T-helper 1 cell treated with Interleukin-12 subunit alpha and Interleukin-12 subunit beta and Interleukin-4 antibody, amounts not matched to agents 30 μg/mL and 1 μg/mL, for 36 hours (primary cell): ENCODE data around the gene IDH1.
"Not testable (repeated sequence)": the region's sequence is repeated elsewhere in the genome, so short reads cannot be mapped to it uniquely, and the experiment has no call there.

Experiments used
- H3K27ac Mint-ChIP-seq: one replicate; pipeline ENCODE4 v1.8.0; 2021; ENCODE audit warnings: mild to moderate bottlenecking, mixed read lengths
- H3K27me3 Mint-ChIP-seq: one replicate; pipeline ENCODE4 v1.8.0; 2021; ENCODE audit warnings: low read depth, mixed read lengths
- H3K36me3 Mint-ChIP-seq: one replicate; pipeline ENCODE4 v1.8.0; 2021; ENCODE audit warnings: low read depth, mixed read lengths
- H3K4me1 Mint-ChIP-seq: one replicate; pipeline ENCODE4 v1.8.0; 2021; ENCODE audit warnings: low read depth, mixed read lengths
- H3K4me3 Mint-ChIP-seq: one replicate; pipeline ENCODE4 v1.8.0; 2021; ENCODE audit warnings: mild to moderate bottlenecking, moderate library complexity, mixed read lengths
- H3K9me3 Mint-ChIP-seq: one replicate; pipeline ENCODE4 v1.8.0; 2021; ENCODE audit warnings: mixed read lengths

The IDH1 gene

GRCh38 chr2:208251098-208251497, 3.8 kb downstream of the IDH1 start:
- H3K9me3 Mint-ChIP-seq: no peaks in the 10 kb centered on the region
- H3K36me3 Mint-ChIP-seq: peaks cover 41% of the 10 kb centered on the region
- H3K27me3 Mint-ChIP-seq: no peaks in the 10 kb centered on the region
- H3K4me3 Mint-ChIP-seq: no peak overlapping the region
- peaks cover 18% of the 10 kb centered on the region for H3K4me1 Mint-ChIP-seq
- no peak overlapping the region for H3K27ac Mint-ChIP-seq

GRCh38 chr2:208250388-208250787, 4.5 kb downstream of the IDH1 start:
- H3K9me3 Mint-ChIP-seq: no peaks in the 10 kb centered on the region
- H3K27ac Mint-ChIP-seq: no peak overlapping the region
- peaks cover 15% of the 10 kb centered on the region for H3K4me1 Mint-ChIP-seq
- no peak overlapping the region for H3K4me3 Mint-ChIP-seq
- H3K36me3 Mint-ChIP-seq: peaks cover 45% of the 10 kb centered on the region
- no peaks in the 10 kb centered on the region for H3K27me3 Mint-ChIP-seq

GRCh38 chr2:208249296-208249695, 5.6 kb downstream of the IDH1 start:
- Mint-ChIP-seq H3K4me1 (peaks cover 11% of the 10 kb centered on the region), H3K4me3 (no peak overlapping the region), H3K9me3 (no peaks in the 10 kb centered on the region), H3K27me3 (no peaks in the 10 kb centered on the region), H3K36me3 (peaks cover 47% of the 10 kb centered on the region), H3K27ac (no peak overlapping the region)

GRCh38 chr2:208248601-208249000, 6.3 kb downstream of the IDH1 start:
- Mint-ChIP-seq H3K36me3 (peaks cover 50% of the 10 kb centered on the region), H3K4me1 (peaks cover 7% of the 10 kb centered on the region), H3K4me3 (no peak overlapping the region), H3K27me3 (no peaks in the 10 kb centered on the region), H3K9me3 (no peaks in the 10 kb centered on the region), H3K27ac (no peak overlapping the region)

GRCh38 chr2:208245746-208246145, 9.1 kb downstream of the IDH1 start:
- no peak overlapping the region for H3K4me3 Mint-ChIP-seq
- H3K9me3 Mint-ChIP-seq: no peaks in the 10 kb centered on the region
- H3K36me3 Mint-ChIP-seq: peaks cover 47% of the 10 kb centered on the region
- no peak overlapping the region for H3K27ac Mint-ChIP-seq
- H3K4me1 Mint-ChIP-seq: peaks cover under 1% of the 10 kb centered on the region
- H3K27me3 Mint-ChIP-seq: no peaks in the 10 kb centered on the region

GRCh38 chr2:208244422-208244821, 10.4 kb downstream of the IDH1 start:
- H3K36me3 Mint-ChIP-seq: peaks cover 45% of the 10 kb centered on the region
- H3K27me3 Mint-ChIP-seq: no peaks in the 10 kb centered on the region
- no peak overlapping the region for H3K4me3 Mint-ChIP-seq
- no peak overlapping the region for H3K27ac Mint-ChIP-seq
- H3K4me1 Mint-ChIP-seq: peaks cover 2% of the 10 kb centered on the region
- H3K9me3 Mint-ChIP-seq: no peaks in the 10 kb centered on the region

GRCh38 chr2:208240619-208241209, 14.2 kb downstream of the IDH1 start:
- no peaks in the 10 kb centered on the region for H3K27me3 Mint-ChIP-seq
- no peak overlapping the region for H3K27ac Mint-ChIP-seq
- peaks cover 2% of the 10 kb centered on the region for H3K4me1 Mint-ChIP-seq
- H3K36me3 Mint-ChIP-seq: peaks cover 44% of the 10 kb centered on the region
- peaks cover 3% of the 10 kb centered on the region for H3K9me3 Mint-ChIP-seq
- no peak overlapping the region for H3K4me3 Mint-ChIP-seq

GRCh38 chr2:208239770-208240493, 14.9 kb downstream of the IDH1 start:
- Mint-ChIP-seq H3K4me1 (peaks cover 2% of the 10 kb centered on the region), H3K4me3 (no peak overlapping the region), H3K27me3 (no peaks in the 10 kb centered on the region), H3K36me3 (peaks cover 44% of the 10 kb centered on the region), H3K27ac (no peak overlapping the region), H3K9me3 (peaks cover 9% of the 10 kb centered on the region)

GRCh38 chr2:208235860-208236259, 19.0 kb downstream of the IDH1 start:
- Mint-ChIP-seq H3K4me1 (peaks cover 2% of the 10 kb centered on the region), H3K36me3 (peaks cover 31% of the 10 kb centered on the region), H3K27ac (no peak overlapping the region), H3K27me3 (no peaks in the 10 kb centered on the region), H3K4me3 (no peak overlapping the region), H3K9me3 (peaks cover 15% of the 10 kb centered on the region)

- H3K36me3 Mint-ChIP-seq: peaks cover 27% of the 10 kb centered on the region
Observed at GRCh38 chr2:208234786-208235185, 20.1 kb downstream of the IDH1 start.

GRCh38 chr2:208228476-208228875, 26.4 kb downstream of the IDH1 start:
- Mint-ChIP-seq H3K4me1 (no peaks in the 10 kb centered on the region), H3K4me3 (no peak overlapping the region)

More at GRCh38 chr2:208234786-208235185, 20.1 kb downstream of the IDH1 start:
- Mint-ChIP-seq H3K4me3 (no peak overlapping the region), H3K9me3 (peaks cover 15% of the 10 kb centered on the region), H3K27me3 (no peaks in the 10 kb centered on the region), H3K4me1 (no peaks in the 10 kb centered on the region), H3K27ac (no peak overlapping the region)

GRCh38 chr2:208227581-208228232, 27.2 kb downstream of the IDH1 start:
- no peaks in the 10 kb centered on the region for H3K27me3 Mint-ChIP-seq
- no peaks in the 10 kb centered on the region for H3K4me1 Mint-ChIP-seq
- H3K36me3 Mint-ChIP-seq: no peaks in the 10 kb centered on the region
- H3K4me3 Mint-ChIP-seq: no peak overlapping the region
- H3K27ac Mint-ChIP-seq: no peak overlapping the region
- H3K9me3 Mint-ChIP-seq: peaks cover 7% of the 10 kb centered on the region

More at GRCh38 chr2:208228476-208228875, 26.4 kb downstream of the IDH1 start:
- Mint-ChIP-seq H3K9me3 (peaks cover 7% of the 10 kb centered on the region), H3K36me3 (no peaks in the 10 kb centered on the region), H3K27me3 (no peaks in the 10 kb centered on the region), H3K27ac (no peak overlapping the region)

GRCh38 chr2:208224802-208225201, 30.1 kb downstream of the IDH1 start:
- Mint-ChIP-seq H3K4me3 (no peak overlapping the region), H3K27ac (no peak overlapping the region), H3K27me3 (no peaks in the 10 kb centered on the region), H3K36me3 (no peaks in the 10 kb centered on the region), H3K4me1 (no peaks in the 10 kb centered on the region), H3K9me3 (no peaks in the 10 kb centered on the region)

- no peak overlapping the region for H3K27ac Mint-ChIP-seq
- no peak overlapping the region for H3K4me3 Mint-ChIP-seq
Observed at GRCh38 chr2:208222351-208222750, 32.5 kb downstream of the IDH1 start.

GRCh38 chr2:208221873-208222272, 33.0 kb downstream of the IDH1 start:
- H3K36me3 Mint-ChIP-seq, H3K4me1 Mint-ChIP-seq, H3K9me3 Mint-ChIP-seq, H3K4me3 Mint-ChIP-seq, H3K27ac Mint-ChIP-seq, H3K27me3 Mint-ChIP-seq: not testable (repeated sequence)

More at GRCh38 chr2:208222351-208222750, 32.5 kb downstream of the IDH1 start:
- Mint-ChIP-seq H3K27me3 (no peaks in the 10 kb centered on the region), H3K4me1 (no peaks in the 10 kb centered on the region), H3K36me3 (no peaks in the 10 kb centered on the region), H3K9me3 (no peaks in the 10 kb centered on the region)
